IMR-90 (cell line): Measurements from ENCODE around the gene ESYT3. TPM values are rescaled to one million over a fixed set of nuclear protein-coding genes. Genes with fewer than 3 reads are reported as not detected.

Experiments used
- ATAC-seq: fragments of 200-7000 bp; cut with Tn5 transposase; 2 replicates; pipeline ENCODE4 v1.9.1; 2020; ENCODE audit warnings: low read depth, mild to moderate bottlenecking, moderate library complexity
- BruUV-seq: library from RNA; stranded (reverse); fragments of 400-500 nt; replicated peaks from 2 replicates; lab custom pipeline; 2021; lab: Mats Ljungman, UMichigan
- CTCF ChIA-PET: fragments of 300-600 bp; formaldehyde crosslinking; extraction: SDS; loops from one replicate; lab custom pipeline; 2021; ENCODE audit warnings: antibody characterized with exemption; lab: Yijun Ruan, JAX
- POLR2A ChIA-PET: fragments of 300-600 bp; sonication (Branson Sonifier 250); formaldehyde crosslinking; loops from one replicate; lab custom pipeline; 2022; ENCODE audit warnings: antibody characterized with exemption; ENCODE audit not compliant: unreplicated experiment; lab: Charles Lee
- DNase-seq: peaks from one replicate; pipeline ENCODE4 v3.0.0; 2013
- H2AFZ ChIP-seq: replicated peaks from 2 replicates; pipeline ENCODE3; 2013; ENCODE audit warnings: low read length, mild to moderate bottlenecking; ENCODE audit not compliant: poor library complexity
- H2AK5ac ChIP-seq: 2 replicates; pipeline ENCODE4 v1.6.1; 2013; ENCODE audit warnings: low read depth, low read length, inconsistent platforms
- H2AK9ac ChIP-seq: replicated peaks from 2 replicates; pipeline ENCODE3; 2013; ENCODE audit warnings: mild to moderate bottlenecking, low read depth, low read length, moderate library complexity; ENCODE audit not compliant: poor library complexity
- H2BK120ac ChIP-seq: 2 replicates; pipeline ENCODE4 v1.6.1; 2013; ENCODE audit warnings: low read depth, low read length, inconsistent platforms
- H2BK15ac ChIP-seq: 3 replicates; pipeline ENCODE4 v1.6.1; 2013; ENCODE audit warnings: low read depth, low read length, inconsistent platforms
- H2BK20ac ChIP-seq: 2 replicates; pipeline ENCODE4 v1.6.1; 2013; ENCODE audit warnings: low read depth, mild to moderate bottlenecking, inconsistent platforms, low read length, moderate library complexity
- H2BK5ac ChIP-seq: 2 replicates; pipeline ENCODE4 v1.6.1; 2013; ENCODE audit warnings: mild to moderate bottlenecking, low read depth, low read length, inconsistent platforms; ENCODE audit not compliant: poor library complexity, severe bottlenecking
- H3K14ac ChIP-seq: replicated peaks from 2 replicates; pipeline ENCODE4 v1.6.1; 2013; ENCODE audit warnings: low read depth, low read length, inconsistent platforms
- H3K18ac ChIP-seq: 2 replicates; pipeline ENCODE4 v1.6.1; 2013; ENCODE audit warnings: low read depth, low read length, control low read depth
- H3K23ac ChIP-seq: 2 replicates; pipeline ENCODE4 v1.6.1; 2013; ENCODE audit warnings: low read depth, low read length, inconsistent platforms
- H3K27ac ChIP-seq: 2 replicates; pipeline ENCODE4 v1.5.1; 2013; ENCODE audit warnings: mild to moderate bottlenecking, control low read depth, low read length; ENCODE audit not compliant: insufficient read depth
- H3K27me3 ChIP-seq: 2 replicates; pipeline ENCODE4 v1.6.1; 2013; ENCODE audit warnings: low read length; ENCODE audit not compliant: control insufficient read depth, insufficient read depth
- H3K36me3 ChIP-seq: 2 replicates; pipeline ENCODE4 v1.6.1; 2013; ENCODE audit warnings: low read length, mixed read lengths; ENCODE audit not compliant: control insufficient read depth, insufficient read depth
- H3K4ac ChIP-seq: 2 replicates; pipeline ENCODE4 v1.6.1; 2013; ENCODE audit warnings: low read depth, low read length, inconsistent platforms
- H3K4me1 ChIP-seq: 2 replicates; pipeline ENCODE4 v1.6.1; 2013; ENCODE audit warnings: low read length, mixed read lengths; ENCODE audit not compliant: control insufficient read depth, insufficient read depth
- H3K4me2 ChIP-seq: 2 replicates; pipeline ENCODE4 v1.6.1; 2013; ENCODE audit warnings: low read depth, mild to moderate bottlenecking, control low read depth, low read length, moderate library complexity
- H3K4me3 ChIP-seq: 2 replicates; pipeline ENCODE4 v1.5.1; 2013; ENCODE audit warnings: low read depth, mild to moderate bottlenecking, control low read depth, low read length, moderate library complexity; ENCODE audit not compliant: insufficient read depth
- H3K56ac ChIP-seq: 2 replicates; pipeline ENCODE4 v1.6.1; 2013; ENCODE audit warnings: low read length, inconsistent platforms; ENCODE audit not compliant: insufficient read depth; ENCODE audit errors: extremely low read depth
- H3K79me1 ChIP-seq, 2 experiments: 2 replicates each; pipeline ENCODE4 v1.6.1; 2013; ENCODE audit warnings: low read length in 2 of 2, inconsistent platforms in 1 of 2, low read depth in 1 of 2
- H3K9ac ChIP-seq: 2 replicates; pipeline ENCODE4 v1.6.1; 2013; ENCODE audit warnings: low read depth, low read length, control low read depth
- H3K9me1 ChIP-seq: 2 replicates; pipeline ENCODE4 v1.6.1; 2013; ENCODE audit warnings: low read length, inconsistent platforms; ENCODE audit not compliant: insufficient read depth
- H3K9me3 ChIP-seq: 2 replicates; pipeline ENCODE4 v1.6.1; 2013; ENCODE audit warnings: low read length; ENCODE audit not compliant: control insufficient read depth, insufficient read depth
- H4K20me1 ChIP-seq: 2 replicates; pipeline ENCODE4 v1.6.1; 2013; ENCODE audit warnings: low read length, inconsistent platforms; ENCODE audit not compliant: insufficient read depth
- H4K5ac ChIP-seq: 2 replicates; pipeline ENCODE4 v1.6.1; 2013; ENCODE audit warnings: mild to moderate bottlenecking, low read depth, low read length, control low read depth
- H4K8ac ChIP-seq, 2 experiments: 2 replicates each; pipeline ENCODE4 v1.6.1; 2013; ENCODE audit warnings: low read depth in 2 of 2, low read length in 2 of 2, control low read depth in 1 of 2, inconsistent platforms in 1 of 2
- H4K91ac ChIP-seq: 2 replicates; pipeline ENCODE4 v1.6.1; 2013; ENCODE audit warnings: low read depth, low read length, inconsistent platforms; ENCODE audit not compliant: insufficient read depth
- BHLHE40 ChIP-seq: fragments of 150-350 bp; IDR thresholded peaks from 2 replicates; pipeline ENCODE4 v1.6.1; 2016; ENCODE audit warnings: mild to moderate bottlenecking, low read depth, low read length
- CEBPB ChIP-seq: IDR thresholded peaks from 2 replicates; pipeline ENCODE4 v1.6.1; 2012; ENCODE audit warnings: low read depth, low read length, improper control_type of control experiment
- CHD1 ChIP-seq: IDR thresholded peaks from 2 replicates; pipeline ENCODE4 v1.6.1; 2012; ENCODE audit warnings: low read depth, low read length, improper control_type of control experiment
- CTCF ChIP-seq: conservative IDR thresholded peaks from 2 replicates; pipeline ENCODE4 v1.5.1; 2012; ENCODE audit warnings: mild to moderate bottlenecking, low read depth, low read length, improper control_type of control experiment
- ELK1 ChIP-seq: fragments of 150-350 bp; IDR thresholded peaks from 2 replicates; pipeline ENCODE4 v1.6.1; 2016; ENCODE audit warnings: low read depth, mild to moderate bottlenecking, low read length, moderate library complexity, borderline replicate concordance
- FOS ChIP-seq: fragments of 150-350 bp; IDR thresholded peaks from 2 replicates; pipeline ENCODE4 v1.6.1; 2016; ENCODE audit warnings: low read depth, low read length
- MAFK ChIP-seq: IDR thresholded peaks from 2 replicates; pipeline ENCODE4 v1.6.1; 2012; ENCODE audit warnings: low read depth, low read length, improper control_type of control experiment
- MAZ ChIP-seq: IDR thresholded peaks from 2 replicates; pipeline ENCODE4 v1.6.1; 2012; ENCODE audit warnings: low read depth, mild to moderate bottlenecking, low read length, improper control_type of control experiment, moderate library complexity, borderline replicate concordance
- MXI1 ChIP-seq: IDR thresholded peaks from 2 replicates; pipeline ENCODE4 v1.6.1; 2012; ENCODE audit warnings: low read depth, mild to moderate bottlenecking, low read length, moderate library complexity, borderline replicate concordance
- NFE2L2 ChIP-seq: fragments of 150-350 bp; IDR thresholded peaks from 2 replicates; pipeline ENCODE4 v1.6.1; 2016; ENCODE audit warnings: low read depth, mild to moderate bottlenecking, low read length
- POLR2A ChIP-seq: IDR thresholded peaks from 2 replicates; pipeline ENCODE4 v1.6.1; 2012; ENCODE audit warnings: mild to moderate bottlenecking, low read depth, low read length
- RAD21 ChIP-seq: IDR thresholded peaks from 2 replicates; pipeline ENCODE4 v1.6.1; 2012; ENCODE audit warnings: low read length, improper control_type of control experiment
- RCOR1 ChIP-seq: IDR thresholded peaks from 2 replicates; pipeline ENCODE4 v1.6.1; 2012; ENCODE audit warnings: mild to moderate bottlenecking, low read length, improper control_type of control experiment; ENCODE audit not compliant: insufficient replicate concordance
- RFX5 ChIP-seq: IDR thresholded peaks from 2 replicates; pipeline ENCODE4 v1.8.0; 2012; ENCODE audit warnings: low read depth, mild to moderate bottlenecking, low read length, moderate library complexity
- SMC3 ChIP-seq: fragments of 150-350 bp; IDR thresholded peaks from 2 replicates; pipeline ENCODE4 v1.6.1; 2016; ENCODE audit warnings: low read depth, mild to moderate bottlenecking, antibody characterized with exemption, low read length, moderate library complexity
- USF2 ChIP-seq: fragments of 150-350 bp; IDR thresholded peaks from 2 replicates; pipeline ENCODE4 v1.6.1; 2017; ENCODE audit warnings: mild to moderate bottlenecking, antibody characterized with exemption, low read length, low read depth
- WGBS, 2 experiments: methylation state at CpG; one replicate each; pipeline versions ENCODE4 v1.1.5 to v1.1.7; 2013; ENCODE audit warnings: missing lambda C conversion rate in 2 of 2; ENCODE audit not compliant: insufficient read length in 1 of 2; ENCODE audit errors: extremely low coverage in 2 of 2; 5-methylcytosine and 5-hydroxymethylcytosine counted together
- dilution Hi-C: fragments of 300-500 bp; cut with HindIII; formaldehyde crosslinking; loops from one replicate; pipeline ENCODE4 v1.14.3; 2018; ENCODE audit warnings: low sequenced_read_pairs; ENCODE audit not compliant: unreplicated experiment
- in situ Hi-C: fragments of 300-500 bp; cut with MboI; formaldehyde crosslinking; loops from 3 replicates; pipeline ENCODE4 v1.14.3; 2019; ENCODE audit warnings: low sequenced_read_pairs, inconsistent platforms, mixed read lengths
- intact Hi-C: fragments of 100-400 bp; cut with micrococcal nuclease; formaldehyde crosslinking; loops from 2 replicates; pipeline ENCODE4 v1.10.0; 2022
- polyA plus RNA-seq, 3 experiments: library from polyadenylated mRNA; depleted of rRNA; stranded (reverse); fragments of >200 nt; gene quantifications; 2 replicates each; pipeline ENCODE4 v1.2.3, GENCODE V29; 2012; ENCODE audit warnings: low replicate concordance in 1 of 3
- total RNA-seq: library from RNA; depleted of rRNA; stranded (reverse); fragments of >200 nt; gene quantifications from 2 replicates; pipeline ENCODE4 v1.2.3, GENCODE V29; 2012

The ESYT3 gene
- total and polyA plus RNA-seq, 2 of the 4 experiments (the other 2 are of a cell fraction) = under 0.01 to 0.02 TPM

GRCh38 chr3:138440121-138440521, 5.7 kb downstream of the ESYT3 start:
- Histone ChIP-seq H2BK120ac (no peak overlapping the region), H2BK20ac (no peak overlapping the region), H3K14ac (no peak overlapping the region), H4K91ac (no peak overlapping the region), H2AK5ac (no peak overlapping the region; the same call in 1 of the 2 replicates), H3K9ac (no peak overlapping the region), H2AK9ac (no peak overlapping the region), H3K23ac (no peak overlapping the region; the same call in 1 of the 2 replicates), H3K9me3 (no peaks in the 10 kb centered on the region), H3K4ac (no peak overlapping the region), H3K18ac (no peak overlapping the region), H2BK5ac (no peak overlapping the region), H2AFZ (peak overlapping the region; percentile 41), H3K79me1 (no peaks in the 10 kb centered on the region), H3K4me3 (no peak overlapping the region), H3K36me3 (no peaks in the 10 kb centered on the region), H3K27ac (no peak overlapping the region), H3K4me2 (no peak overlapping the region), H4K5ac (no peak overlapping the region), H4K20me1 (no peaks in the 10 kb centered on the region), H2BK15ac (no peak overlapping the region), H3K4me1 (peaks cover 9% of the 10 kb centered on the region; the same call in 1 of the 2 replicates), H4K8ac (no peak overlapping the region), H3K56ac (no peak overlapping the region), H3K27me3 (peaks cover 38% of the 10 kb centered on the region), H3K9me1 (peaks cover 6% of the 10 kb centered on the region; the same call in 1 of the 2 replicates)
- TF ChIP-seq CEBPB (no peak), MXI1 (no peak), RAD21 (no peak), RFX5 (no peak), USF2 (no peak), MAZ (no peak), NFE2L2 (no peak), CHD1 (no peak), POLR2A (no peak), RCOR1 (no peak), SMC3 (no peak), MAFK (no peak), FOS (no peak), CTCF (no peak), BHLHE40 (no peak), ELK1 (no peak)
- in situ Hi-C loops = no loop called here
- dilution Hi-C loops = no loop called here
- WGBS, 2 experiments = 20% methylated on average over 1 of the region's 7 CpGs; no CpG with 5 or more reads in 1 of the 2 experiments
- no TSS peak for BruUV-seq
- intact Hi-C loops = no loop called here
- CTCF ChIA-PET = no interaction called here
- no peak for DNase-seq
- POLR2A ChIA-PET = no interaction called here
- peak; percentile 48 for ATAC-seq
